ENCODE measurements around the gene EPC2.

The EPC2 gene

GRCh38 chr2:148828941-148829340 is 184.4 kb downstream of the EPC2 start:
- H3K4me3 ChIP-seq (ENCODE audit: low read depth in 1 of 2, low read length in 1 of 2) = no peak overlapping the region
- H3K4me1 ChIP-seq (ENCODE audit: control insufficient read depth in 1 of 2, insufficient read depth in 1 of 2, low read depth in 1 of 2, low read length in 1 of 2) = no peaks in the 10 kb centered on the region
- H3K36me3 ChIP-seq = no peaks in the 10 kb centered on the region
- H3K27me3 ChIP-seq = no peaks in the 10 kb centered on the region
- H3K9me3 ChIP-seq = no peaks in the 10 kb centered on the region
- no peak overlapping the region for H3K27ac ChIP-seq
- TF ChIP-seq, protein P1, sequence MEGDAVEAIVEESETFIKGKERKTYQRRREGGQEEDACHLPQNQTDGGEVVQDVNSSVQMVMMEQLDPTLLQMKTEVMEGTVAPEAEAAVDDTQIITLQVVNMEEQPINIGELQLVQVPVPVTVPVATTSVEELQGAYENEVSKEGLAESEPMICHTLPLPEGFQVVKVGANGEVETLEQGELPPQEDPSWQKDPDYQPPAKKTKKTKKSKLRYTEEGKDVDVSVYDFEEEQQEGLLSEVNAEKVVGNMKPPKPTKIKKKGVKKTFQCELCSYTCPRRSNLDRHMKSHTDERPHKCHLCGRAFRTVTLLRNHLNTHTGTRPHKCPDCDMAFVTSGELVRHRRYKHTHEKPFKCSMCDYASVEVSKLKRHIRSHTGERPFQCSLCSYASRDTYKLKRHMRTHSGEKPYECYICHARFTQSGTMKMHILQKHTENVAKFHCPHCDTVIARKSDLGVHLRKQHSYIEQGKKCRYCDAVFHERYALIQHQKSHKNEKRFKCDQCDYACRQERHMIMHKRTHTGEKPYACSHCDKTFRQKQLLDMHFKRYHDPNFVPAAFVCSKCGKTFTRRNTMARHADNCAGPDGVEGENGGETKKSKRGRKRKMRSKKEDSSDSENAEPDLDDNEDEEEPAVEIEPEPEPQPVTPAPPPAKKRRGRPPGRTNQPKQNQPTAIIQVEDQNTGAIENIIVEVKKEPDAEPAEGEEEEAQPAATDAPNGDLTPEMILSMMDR (IDR thresholded peaks at IDR 0.05) = no peak

GRCh38 chr2:148829618-148830017 is 185.1 kb downstream of the EPC2 start:
- no peaks in the 10 kb centered on the region for H3K36me3 ChIP-seq
- no peak overlapping the region for H3K27ac ChIP-seq
- H3K9me3 ChIP-seq = no peaks in the 10 kb centered on the region
- H3K27me3 ChIP-seq = no peaks in the 10 kb centered on the region
- no peak overlapping the region for H3K4me3 ChIP-seq (ENCODE audit: low read depth in 1 of 2, low read length in 1 of 2)
- TF ChIP-seq, protein P1 (IDR thresholded peaks at IDR 0.05) = no peak
- H3K4me1 ChIP-seq (ENCODE audit: control insufficient read depth in 1 of 2, insufficient read depth in 1 of 2, low read depth in 1 of 2, low read length in 1 of 2) = no peaks in the 10 kb centered on the region

GRCh38 chr2:148832637-148833036 is 188.1 kb downstream of the EPC2 start:
- H3K36me3 ChIP-seq = no peaks in the 10 kb centered on the region
- H3K4me1 ChIP-seq (ENCODE audit: control insufficient read depth in 1 of 2, insufficient read depth in 1 of 2, low read depth in 1 of 2, low read length in 1 of 2) = no peaks in the 10 kb centered on the region
- no peak overlapping the region for H3K27ac ChIP-seq
- no peaks in the 10 kb centered on the region for H3K9me3 ChIP-seq
- H3K4me3 ChIP-seq (ENCODE audit: low read depth in 1 of 2, low read length in 1 of 2) = no peak overlapping the region
- H3K27me3 ChIP-seq = no peaks in the 10 kb centered on the region
- TF ChIP-seq, protein P1 (IDR thresholded peaks at IDR 0.05) = no peak

All from neutrophil (primary cell).